GM08714 (cell line): ENCODE results near the gene IL37.
"Not testable (repeated sequence)": the region's sequence is repeated elsewhere in the genome, so short reads cannot be mapped to it uniquely, and the experiment has no call there.

Experiments
- H3K4me3 ChIP-seq: fragments of 200-500 bp; sonication (Bioruptor generic); 2 replicates; pipeline ENCODE4 v1.5.1; 2014; ENCODE audit warnings: mild to moderate bottlenecking, low read length, inconsistent platforms
- ZNF274 ChIP-seq: IDR thresholded peaks from 2 replicates; pipeline ENCODE4 v1.6.1; 2012; ENCODE audit warnings: mild to moderate bottlenecking, low read depth, low read length

IL37 gene

GRCh38 chr2:112881217-112881985, 29.6 kb upstream of the IL37 start:
- TF ChIP-seq ZNF274 = no peak

GRCh38 chr2:112883669-112884068, 27.3 kb upstream of the IL37 start:
- no peak overlapping the region for H3K4me3 ChIP-seq
- no peak for TF ChIP-seq ZNF274

More at GRCh38 chr2:112881217-112881985, 29.6 kb upstream of the IL37 start:
- H3K4me3 ChIP-seq = no peak overlapping the region

GRCh38 chr2:112884869-112885505, 26.0 kb upstream of the IL37 start:
- no peak overlapping the region for H3K4me3 ChIP-seq
- TF ChIP-seq ZNF274 = no peak

GRCh38 chr2:112885506-112885902, 25.5 kb upstream of the IL37 start:
- TF ChIP-seq ZNF274 = no peak
- H3K4me3 ChIP-seq = no peak overlapping the region

GRCh38 chr2:112886291-112886690, 24.7 kb upstream of the IL37 start:
- H3K4me3 ChIP-seq = no peak overlapping the region
- TF ChIP-seq ZNF274 = no peak

- no peak overlapping the region for H3K4me3 ChIP-seq
- TF ChIP-seq ZNF274 = no peak
These were observed 22.8 kb upstream of the IL37 start for GRCh38 chr2:112887964-112888749.

- no peak for TF ChIP-seq ZNF274
- no peak overlapping the region for H3K4me3 ChIP-seq
These were observed 21.0 kb upstream of the IL37 start for GRCh38 chr2:112889976-112890375.

- no peak overlapping the region for H3K4me3 ChIP-seq
- TF ChIP-seq ZNF274 = no peak
These were observed 19.6 kb upstream of the IL37 start for GRCh38 chr2:112891385-112891831.

- no peak for TF ChIP-seq ZNF274
- H3K4me3 ChIP-seq = no peak overlapping the region
These were observed 17.2 kb upstream of the IL37 start for GRCh38 chr2:112893752-112894151.

- no peak for TF ChIP-seq ZNF274
- H3K4me3 ChIP-seq = no peak overlapping the region
These were observed 13.9 kb upstream of the IL37 start for GRCh38 chr2:112896909-112897623.

GRCh38 chr2:112897624-112897978, 13.4 kb upstream of the IL37 start:
- TF ChIP-seq ZNF274 = no peak
- no peak overlapping the region for H3K4me3 ChIP-seq

- H3K4me3 ChIP-seq = not testable (repeated sequence)
These were observed 9.4 kb upstream of the IL37 start for GRCh38 chr2:112901431-112902065.

GRCh38 chr2:112902816-112903215, 8.1 kb upstream of the IL37 start:
- no peak for TF ChIP-seq ZNF274
- no peak overlapping the region for H3K4me3 ChIP-seq

GRCh38 chr2:112904883-112905282, 6.1 kb upstream of the IL37 start:
- H3K4me3 ChIP-seq = no peak overlapping the region
- no peak for TF ChIP-seq ZNF274
